Coronary artery (tissue), 2 donors: ENCODE data around the gene ZFP69.

Source experiments
- DNase-seq: peaks from one replicate; pipeline ENCODE4 v3.0.0-alpha.2; 2017; ENCODE audit warnings: low spot score
- H3K27ac ChIP-seq, 2 donors: fragments of 200-600 bp; sonication (generic); one replicate each; pipeline ENCODE4 v1.5.1; 2016 to 2019
- H3K4me3 ChIP-seq: fragments of 200-600 bp; sonication (generic); 2 replicates; pipeline ENCODE4 v1.5.1; 2016; ENCODE audit warnings: mild to moderate bottlenecking, moderate library complexity
- CTCF ChIP-seq: fragments of 200-600 bp; sonication (generic); IDR thresholded peaks from one replicate; pipeline ENCODE4 v1.5.1; 2019; ENCODE audit warnings: antibody characterized with exemption

The ZFP69 gene

GRCh38 chr1:40439247-40439646, 37.8 kb upstream of the ZFP69 start:
- DNase-seq: no peak
- Histone ChIP-seq H3K27ac (no peak overlapping the region), H3K4me3 (no peak overlapping the region)
- TF ChIP-seq CTCF: no peak

GRCh38 chr1:40449684-40450494, 27.2 kb upstream of the ZFP69 start, which contains the start of gene ZFP69B:
Gene ZFP69B, plus strand, starts transcription at chr1:40450476. Its CDS starts 486 bp downstream, at chr1:40450962.
- DNase-seq: peak; percentile 89
- peak within 1 kb of the TSS; percentile 70 to 90 for H3K27ac ChIP-seq
- peak within 1 kb of the TSS; percentile 94 for H3K4me3 ChIP-seq
- no peak for TF ChIP-seq CTCF

- H3K27ac ChIP-seq: peak overlapping the region; percentile 70 to 90
- no peak for DNase-seq
- no peak for TF ChIP-seq CTCF
- H3K4me3 ChIP-seq: peak overlapping the region; percentile 94
These were observed 26.4 kb upstream of the ZFP69 start for GRCh38 chr1:40450495-40451237.

GRCh38 chr1:40451238-40451585, 25.9 kb upstream of the ZFP69 start:
- TF ChIP-seq CTCF: no peak
- Histone ChIP-seq H3K4me3 (no peak overlapping the region), H3K27ac (no peak overlapping the region)
- DNase-seq: no peak

GRCh38 chr1:40454873-40455272, 22.2 kb upstream of the ZFP69 start:
- no peak for DNase-seq
- TF ChIP-seq CTCF: no peak
- no peak overlapping the region for H3K4me3 ChIP-seq

GRCh38 chr1:40462956-40463590, 14.0 kb upstream of the ZFP69 start:
- Histone ChIP-seq H3K27ac (no peak overlapping the region), H3K4me3 (no peak overlapping the region)
- no peak for TF ChIP-seq CTCF
- no peak for DNase-seq

More at GRCh38 chr1:40454873-40455272, 22.2 kb upstream of the ZFP69 start:
- no peak overlapping the region for H3K27ac ChIP-seq
